Glutamatergic neuron (in vitro differentiated cells): ENCODE results near the gene ABLIM3. TPM values are rescaled to one million over a fixed set of nuclear protein-coding genes. Genes with fewer than 3 reads are reported as not detected.

Source experiments
- DNase-seq: peaks from one replicate; pipeline ENCODE4 v3.0.0; 2022
- H3K27ac Mint-ChIP-seq: one replicate; pipeline ENCODE4 v1.8.0; 2020; ENCODE audit warnings: mild to moderate bottlenecking, mixed read lengths, inconsistent platforms; ENCODE audit not compliant: unreplicated experiment
- H3K27me3 Mint-ChIP-seq: one replicate; pipeline ENCODE4 v1.8.0; 2020; ENCODE audit warnings: mild to moderate bottlenecking, moderate library complexity, mixed read lengths, inconsistent platforms; ENCODE audit not compliant: unreplicated experiment
- H3K36me3 Mint-ChIP-seq: one replicate; pipeline ENCODE4 v1.8.0; 2020; ENCODE audit warnings: mild to moderate bottlenecking, mixed read lengths, inconsistent platforms; ENCODE audit not compliant: unreplicated experiment
- H3K4me1 Mint-ChIP-seq: one replicate; pipeline ENCODE4 v1.8.0; 2020; ENCODE audit warnings: mild to moderate bottlenecking, low read depth, mixed read lengths, inconsistent platforms; ENCODE audit not compliant: unreplicated experiment
- H3K4me3 Mint-ChIP-seq: one replicate; pipeline ENCODE4 v1.8.0; 2020; ENCODE audit warnings: mild to moderate bottlenecking, mixed read lengths, inconsistent platforms; ENCODE audit not compliant: unreplicated experiment
- H3K9me3 Mint-ChIP-seq: one replicate; pipeline ENCODE4 v1.8.0; 2020; ENCODE audit warnings: mild to moderate bottlenecking, moderate library complexity, mixed read lengths, inconsistent platforms; ENCODE audit not compliant: unreplicated experiment
- CTCF ChIP-seq: fragments of 200-600 bp; sonication (generic); IDR thresholded peaks from one replicate; pipeline ENCODE4 v1.5.0; 2021; ENCODE audit not compliant: partially characterized antibody, unreplicated experiment
- total RNA-seq: library from RNA; stranded (reverse); fragmentation: NEBNext Ultra II Directional; extraction: Animal tissue kit (Norgen Biotek cat#: 25700); gene quantifications from one replicate; pipeline ENCODE4 v1.2.1, GENCODE V29; 2021; ENCODE audit not compliant: unreplicated experiment

ABLIM3 gene
- total RNA-seq, 1 donor from 2014 or later = 19.0 TPM

- H3K27me3 Mint-ChIP-seq = peaks cover 6% of the 10 kb centered on the region
- no peak for TF ChIP-seq CTCF
- no peak overlapping the region for H3K27ac Mint-ChIP-seq
- DNase-seq = no peak
- no peaks in the 10 kb centered on the region for H3K4me1 Mint-ChIP-seq
- no peak overlapping the region for H3K4me3 Mint-ChIP-seq
- H3K36me3 Mint-ChIP-seq = peaks cover 12% of the 10 kb centered on the region
- H3K9me3 Mint-ChIP-seq = no peaks in the 10 kb centered on the region
Measured at GRCh38 chr5:149257889-149258705, 116.8 kb downstream of the ABLIM3 start.

GRCh38 chr5:149260761-149261160, 119.5 kb downstream of the ABLIM3 start:
- no peak for DNase-seq
- H3K27me3 Mint-ChIP-seq = peaks cover 6% of the 10 kb centered on the region
- H3K36me3 Mint-ChIP-seq = no peaks in the 10 kb centered on the region
- TF ChIP-seq CTCF = no peak
- H3K4me3 Mint-ChIP-seq = no peak overlapping the region
- no peak overlapping the region for H3K27ac Mint-ChIP-seq
- H3K4me1 Mint-ChIP-seq = peaks cover 4% of the 10 kb centered on the region
- peaks cover 2% of the 10 kb centered on the region for H3K9me3 Mint-ChIP-seq

GRCh38 chr5:149261246-149261645, 120.0 kb downstream of the ABLIM3 start:
- Mint-ChIP-seq H3K27me3 (peaks cover 6% of the 10 kb centered on the region), H3K36me3 (no peaks in the 10 kb centered on the region), H3K27ac (no peak overlapping the region), H3K9me3 (peaks cover 2% of the 10 kb centered on the region), H3K4me3 (no peak overlapping the region), H3K4me1 (peaks cover 4% of the 10 kb centered on the region)
- DNase-seq = no peak
- TF ChIP-seq CTCF = no peak

- no peak for DNase-seq
- H3K9me3 Mint-ChIP-seq = peaks cover 2% of the 10 kb centered on the region
- H3K27ac Mint-ChIP-seq = no peak overlapping the region
- no peaks in the 10 kb centered on the region for H3K36me3 Mint-ChIP-seq
- peaks cover 6% of the 10 kb centered on the region for H3K27me3 Mint-ChIP-seq
- no peak overlapping the region for H3K4me3 Mint-ChIP-seq
- H3K4me1 Mint-ChIP-seq = peaks cover 6% of the 10 kb centered on the region
- TF ChIP-seq CTCF = no peak
Measured at GRCh38 chr5:149262315-149262714, 121.0 kb downstream of the ABLIM3 start.

- no peak overlapping the region for H3K4me3 Mint-ChIP-seq
- peaks cover 8% of the 10 kb centered on the region for H3K4me1 Mint-ChIP-seq
- H3K36me3 Mint-ChIP-seq = no peaks in the 10 kb centered on the region
- H3K9me3 Mint-ChIP-seq = peaks cover 2% of the 10 kb centered on the region
- peaks cover 8% of the 10 kb centered on the region for H3K27me3 Mint-ChIP-seq
- no peak overlapping the region for H3K27ac Mint-ChIP-seq
- peak; percentile 58 for TF ChIP-seq CTCF
- DNase-seq = peak; percentile 40
Measured at GRCh38 chr5:149264439-149265067, 123.3 kb downstream of the ABLIM3 start.
